Esophagus muscularis mucosa (tissue), 4 donors: Measurements from ENCODE around the gene ARL14. TPM values are rescaled to one million over a fixed set of nuclear protein-coding genes. Genes with fewer than 3 reads are reported as not detected.

ENCODE experiments used
- DNase-seq: peaks from one replicate; pipeline ENCODE4 v3.0.0-alpha.2; 2017; ENCODE audit errors: extremely low spot score
- H3K27ac ChIP-seq, 4 donors: fragments of 200-600 bp; sonication (generic); replicated peaks in 1 of 4; 1 replicate in 3 of 4; 2 replicates in 1 of 4; pipeline ENCODE4 v1.5.1; 2016 to 2019; ENCODE audit warnings: mild to moderate bottlenecking in 1 of 4
- H3K27me3 ChIP-seq, 4 donors: fragments of 200-600 bp; sonication (generic); one replicate each; pipeline versions ENCODE4 v1.5.1 to v1.6.0; 2016 to 2019
- H3K36me3 ChIP-seq, 4 donors: fragments of 200-600 bp; sonication (generic); one replicate each; pipeline ENCODE4 v1.5.1; 2016 to 2019
- H3K4me1 ChIP-seq, 4 donors: fragments of 200-600 bp; sonication (generic); one replicate each; pipeline ENCODE4 v1.5.1; 2016 to 2019
- H3K4me3 ChIP-seq, 4 donors: fragments of 200-600 bp; sonication (generic); 1 replicate in 2 of 4; 2 replicates in 2 of 4; pipeline ENCODE4 v1.5.1; 2016 to 2019; ENCODE audit warnings: mild to moderate bottlenecking in 4 of 4, moderate library complexity in 1 of 4
- H3K9me3 ChIP-seq, 4 donors: fragments of 200-600 bp; sonication (generic); 1 replicate in 3 of 4; 2 replicates in 1 of 4; pipeline ENCODE4 v1.5.1; 2016 to 2019
- EP300 ChIP-seq: sonication (generic); formaldehyde crosslinking; IDR thresholded peaks from one replicate; pipeline ENCODE4 v1.6.1; 2017; ENCODE audit warnings: antibody characterized with exemption
- POLR2A ChIP-seq: fragments of 450-650 bp; IDR thresholded peaks from one replicate; pipeline ENCODE4 v1.6.1; 2017; ENCODE audit warnings: antibody characterized with exemption, moderate library complexity, mild to moderate bottlenecking, low read depth
- POLR2AphosphoS5 ChIP-seq, 2 donors: sonication (generic); formaldehyde crosslinking; IDR thresholded peaks; one replicate each; pipeline ENCODE4 v1.6.1; 2017; ENCODE audit warnings: antibody characterized with exemption in 2 of 2
- WGBS: methylation state at CpG from one replicate; pipeline ENCODE4 v1.1.5; 2018; 5-methylcytosine and 5-hydroxymethylcytosine counted together
- intact Hi-C: fragments of 100-400 bp; cut with DNase I; formaldehyde crosslinking; loops from one replicate; pipeline ENCODE4 v1.15.1; 2023
- total RNA-seq, 4 donors: library from RNA; depleted of rRNA; stranded (reverse); fragments of >200 nt; gene quantifications; one replicate each; pipeline versions ENCODE4 v1.1.0 to v1.2.1, GENCODE V29; 2016
- TF ChIP-seq, protein P1 (sequence below), 3 experiments: fragments of 200-600 bp in 2 of 3; fragments of 450-650 bp in 1 of 3; sonication (generic) in 2 of 3; IDR thresholded peaks; one replicate each; pipeline ENCODE4 v1.5.1; 2017 to 2019; ENCODE audit warnings: antibody characterized with exemption in 3 of 3, mild to moderate bottlenecking in 2 of 3, moderate library complexity in 1 of 3

Gene ARL14
- total RNA-seq: not detected

GRCh38 chr3:160676547-160677303 is at the start of gene ARL14:
Gene ARL14 (plus strand): TSS chr3:160677160. CDS start chr3:160677347, 187 bp downstream.
- Histone ChIP-seq H3K9me3 (no peaks in the 10 kb centered on the region), H3K36me3 (no peaks in the 10 kb centered on the region), H3K4me1 (no peaks in the 10 kb centered on the region), H3K27me3 (no peaks in the 10 kb centered on the region), H3K4me3 (no peak within 1 kb of the TSS), H3K27ac (no peak within 1 kb of the TSS)
- DNase-seq: no peak
- TF ChIP-seq POLR2A (no peak), EP300 (no peak), POLR2AphosphoS5 (IDR thresholded peaks at IDR 0.05) (no peak)
- TF ChIP-seq, protein P1, sequence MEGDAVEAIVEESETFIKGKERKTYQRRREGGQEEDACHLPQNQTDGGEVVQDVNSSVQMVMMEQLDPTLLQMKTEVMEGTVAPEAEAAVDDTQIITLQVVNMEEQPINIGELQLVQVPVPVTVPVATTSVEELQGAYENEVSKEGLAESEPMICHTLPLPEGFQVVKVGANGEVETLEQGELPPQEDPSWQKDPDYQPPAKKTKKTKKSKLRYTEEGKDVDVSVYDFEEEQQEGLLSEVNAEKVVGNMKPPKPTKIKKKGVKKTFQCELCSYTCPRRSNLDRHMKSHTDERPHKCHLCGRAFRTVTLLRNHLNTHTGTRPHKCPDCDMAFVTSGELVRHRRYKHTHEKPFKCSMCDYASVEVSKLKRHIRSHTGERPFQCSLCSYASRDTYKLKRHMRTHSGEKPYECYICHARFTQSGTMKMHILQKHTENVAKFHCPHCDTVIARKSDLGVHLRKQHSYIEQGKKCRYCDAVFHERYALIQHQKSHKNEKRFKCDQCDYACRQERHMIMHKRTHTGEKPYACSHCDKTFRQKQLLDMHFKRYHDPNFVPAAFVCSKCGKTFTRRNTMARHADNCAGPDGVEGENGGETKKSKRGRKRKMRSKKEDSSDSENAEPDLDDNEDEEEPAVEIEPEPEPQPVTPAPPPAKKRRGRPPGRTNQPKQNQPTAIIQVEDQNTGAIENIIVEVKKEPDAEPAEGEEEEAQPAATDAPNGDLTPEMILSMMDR (IDR thresholded peaks at IDR 0.05): no peak
- 94% methylated on average over 4 of the region's 4 CpGs for WGBS
- intact Hi-C loops: no loop called here

DNA sequence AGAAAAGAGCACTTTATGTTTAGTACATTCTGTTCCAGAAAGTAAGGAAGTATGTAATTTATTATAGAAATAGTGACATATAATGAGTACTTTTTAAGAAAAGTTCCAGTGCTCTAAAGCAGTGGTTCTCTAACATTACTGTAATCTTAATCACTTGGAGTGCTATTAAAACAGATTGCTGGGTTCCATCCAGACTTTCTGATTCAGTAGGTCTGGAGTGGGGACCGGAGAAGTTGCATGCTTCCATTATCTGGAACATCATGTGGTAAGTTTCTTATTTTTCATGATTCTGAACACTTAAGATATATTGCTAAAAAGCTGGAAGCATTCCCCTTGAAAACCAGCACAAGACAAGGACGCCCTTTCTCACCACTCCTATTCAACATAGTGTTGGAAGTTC is 47.5 kb upstream of the ARL14 start:
- intact Hi-C loops: no loop called here
- WGBS: 85% methylated on average over 2 of the region's 2 CpGs
- DNase-seq: no peak
- Histone ChIP-seq H3K27ac (no peak overlapping the region), H3K27me3 (no peaks in the 10 kb centered on the region), H3K4me3 (no peak overlapping the region), H3K9me3 (no peaks in the 10 kb centered on the region), H3K36me3 (no peaks in the 10 kb centered on the region), H3K4me1 (no peaks in the 10 kb centered on the region)
- no peak for TF ChIP-seq POLR2AphosphoS5 (IDR thresholded peaks at IDR 0.05)
- TF ChIP-seq, protein P1 (IDR thresholded peaks at IDR 0.05): no peak
- no peak for TF ChIP-seq POLR2A
- no peak for TF ChIP-seq EP300

DNA sequence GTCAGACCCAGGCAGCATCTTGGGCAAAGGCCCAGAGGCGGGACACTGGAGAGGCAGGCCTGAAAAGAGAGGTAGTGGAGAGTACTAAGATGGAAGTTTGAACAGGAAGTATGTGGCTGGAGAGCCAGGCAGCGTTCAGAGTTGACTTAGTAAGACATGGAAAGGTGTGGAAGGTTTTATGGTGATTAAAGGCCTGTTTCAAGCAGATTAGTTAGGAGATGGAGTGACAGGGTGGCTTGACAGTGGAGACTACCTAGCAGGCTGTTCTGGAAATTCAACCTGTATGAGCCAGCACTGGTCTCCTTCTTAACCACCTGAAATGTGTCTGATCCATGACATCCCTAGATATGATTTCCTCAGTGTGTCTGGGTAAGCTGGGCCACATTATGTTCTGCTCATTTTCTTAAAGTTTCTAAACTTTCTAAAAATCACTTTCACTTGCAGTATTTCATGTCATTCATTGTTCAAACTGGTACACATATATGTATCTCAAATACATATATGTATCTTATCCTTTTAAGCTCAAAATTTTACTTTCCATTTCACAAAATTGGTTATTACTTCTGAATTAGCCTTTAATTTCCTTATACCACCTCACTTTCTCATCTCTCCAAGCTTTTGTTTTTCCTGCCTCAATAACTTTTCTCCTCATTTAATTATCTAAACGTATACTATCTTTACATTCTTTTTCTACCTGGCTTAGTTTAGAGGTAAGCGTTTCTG is 43.4 kb upstream of the ARL14 start:
- intact Hi-C loops: no loop called here
- 76% methylated on average over 4 of the region's 4 CpGs for WGBS
- Histone ChIP-seq H3K4me3 (no peak overlapping the region), H3K4me1 (no peaks in the 10 kb centered on the region), H3K27me3 (no peaks in the 10 kb centered on the region), H3K27ac (no peak overlapping the region), H3K36me3 (no peaks in the 10 kb centered on the region), H3K9me3 (no peaks in the 10 kb centered on the region)
- DNase-seq: no peak
- TF ChIP-seq EP300: no peak
- TF ChIP-seq, protein P1 (IDR thresholded peaks at IDR 0.05): no peak
- no peak for TF ChIP-seq POLR2A
- TF ChIP-seq POLR2AphosphoS5 (IDR thresholded peaks at IDR 0.05): no peak

DNA sequence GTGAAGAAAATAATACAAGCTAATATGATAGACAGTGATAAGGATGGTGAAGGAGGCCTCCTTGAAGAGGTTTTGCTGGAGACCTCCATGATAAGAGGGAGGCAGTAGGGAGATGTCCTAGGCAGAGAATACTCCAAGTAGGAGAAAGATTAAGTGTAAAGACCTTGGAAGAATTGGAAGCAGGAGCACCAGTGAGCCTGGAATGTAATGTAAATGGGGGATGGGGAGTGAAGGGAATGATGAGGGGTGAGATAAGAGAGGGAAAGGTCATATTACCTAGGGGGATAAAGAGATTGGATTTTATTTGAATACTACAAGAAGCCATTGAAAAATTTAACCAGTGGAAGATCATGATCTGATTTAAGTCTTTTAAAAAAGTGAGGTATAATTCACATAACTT is 41.7 kb upstream of the ARL14 start:
- H3K4me1 ChIP-seq: no peaks in the 10 kb centered on the region
- no peak for DNase-seq
- H3K27ac ChIP-seq: no peak overlapping the region
- TF ChIP-seq POLR2AphosphoS5 (IDR thresholded peaks at IDR 0.05) (no peak), EP300 (no peak), POLR2A (no peak)
- TF ChIP-seq, protein P1 (IDR thresholded peaks at IDR 0.05): no peak
- H3K9me3 ChIP-seq: no peaks in the 10 kb centered on the region
- no peaks in the 10 kb centered on the region for H3K27me3 ChIP-seq
- intact Hi-C loops: no loop called here
- no peaks in the 10 kb centered on the region for H3K36me3 ChIP-seq
- H3K4me3 ChIP-seq: no peak overlapping the region
